OCI-LY1 (cell line): ENCODE results near the gene SRSF7.

Source experiments
- H2AFZ ChIP-seq: fragments of 200-600 bp; sonication (generic), shearing (Covaris generic); 2 replicates; pipeline ENCODE4 v1.6.0; 2014; ENCODE audit warnings: antibody characterized with exemption, mild to moderate bottlenecking, low read length
- H3F3A ChIP-seq: fragments of 200-600 bp; sonication (generic), shearing (Covaris generic); 2 replicates; pipeline ENCODE4 v1.6.0; 2014; ENCODE audit warnings: mild to moderate bottlenecking, antibody characterized with exemption, low read length, moderate library complexity; ENCODE audit not compliant: insufficient read depth
- H3K27ac ChIP-seq: fragments of 200-600 bp; sonication (generic); 2 replicates; pipeline ENCODE4 v1.5.1; 2014; ENCODE audit warnings: low read length, mixed run types, mild to moderate bottlenecking, low read depth; ENCODE audit not compliant: poor library complexity, severe bottlenecking
- H3K27me3 ChIP-seq: fragments of 200-600 bp; sonication (generic); 2 replicates; pipeline ENCODE4 v1.6.0; 2014; ENCODE audit warnings: antibody characterized with exemption, mild to moderate bottlenecking, low read length, moderate library complexity; ENCODE audit not compliant: insufficient read depth
- H3K36me3 ChIP-seq: fragments of 200-600 bp; sonication (generic); 2 replicates; pipeline ENCODE4 v1.6.1; 2014; ENCODE audit warnings: mild to moderate bottlenecking, antibody characterized with exemption, low read length, moderate library complexity, mixed read lengths; ENCODE audit not compliant: insufficient read depth
- H3K4me1 ChIP-seq: fragments of 200-600 bp; sonication (generic); 2 replicates; pipeline ENCODE4 v1.5.1; 2014; ENCODE audit warnings: mild to moderate bottlenecking, low read length, moderate library complexity; ENCODE audit not compliant: insufficient read depth, severe bottlenecking
- H3K4me2 ChIP-seq: fragments of 200-600 bp; sonication (generic), shearing (Covaris generic); 2 replicates; pipeline ENCODE4 v1.6.1; 2014; ENCODE audit warnings: low read length
- H3K4me3 ChIP-seq: fragments of 200-600 bp; sonication (generic); 2 replicates; pipeline ENCODE4 v1.5.1; 2014; ENCODE audit warnings: low read length, low read depth, mild to moderate bottlenecking, mixed read lengths; ENCODE audit not compliant: poor library complexity, severe bottlenecking
- H3K79me2 ChIP-seq: fragments of 200-600 bp; shearing (Covaris generic); 2 replicates; pipeline ENCODE4 v1.6.1; 2016; ENCODE audit warnings: mixed run types, low read length, mixed read lengths; ENCODE audit not compliant: insufficient read depth
- H3K9ac ChIP-seq: fragments of 200-600 bp; sonication (generic), shearing (Covaris generic); 2 replicates; pipeline ENCODE4 v1.6.1; 2014; ENCODE audit warnings: mild to moderate bottlenecking, low read length, mixed read lengths
- H3K9me2 ChIP-seq: fragments of 200-600 bp; sonication (generic), shearing (Covaris generic); 2 replicates; pipeline ENCODE4 v1.6.1; 2014; ENCODE audit warnings: low read depth, mild to moderate bottlenecking, low read length, mixed read lengths
- H3K9me3 ChIP-seq: fragments of 200-600 bp; shearing (Covaris generic); 2 replicates; pipeline ENCODE4 v1.6.1; 2014; ENCODE audit warnings: low read length, mixed read lengths
- H4K20me1 ChIP-seq: fragments of 200-600 bp; sonication (generic), shearing (Covaris generic); 2 replicates; pipeline ENCODE4 v1.6.0; 2016; ENCODE audit warnings: mild to moderate bottlenecking, low read length; ENCODE audit not compliant: insufficient read depth
- EZH2 ChIP-seq: fragments of 200-600 bp; sonication (generic), shearing (Covaris generic); IDR thresholded peaks from 2 replicates; pipeline ENCODE4 v1.8.0; 2017; ENCODE audit warnings: borderline replicate concordance, mixed run types, mild to moderate bottlenecking, antibody characterized with exemption, low read length, moderate library complexity, mixed read lengths
- TF ChIP-seq, protein P1 (sequence below): fragments of 200-600 bp; sonication (generic), shearing (Covaris generic); IDR thresholded peaks from 2 replicates; pipeline ENCODE4 v1.5.1; 2017; ENCODE audit warnings: mild to moderate bottlenecking, antibody characterized with exemption, low read length, moderate library complexity, mixed read lengths

Gene SRSF7

DNA sequence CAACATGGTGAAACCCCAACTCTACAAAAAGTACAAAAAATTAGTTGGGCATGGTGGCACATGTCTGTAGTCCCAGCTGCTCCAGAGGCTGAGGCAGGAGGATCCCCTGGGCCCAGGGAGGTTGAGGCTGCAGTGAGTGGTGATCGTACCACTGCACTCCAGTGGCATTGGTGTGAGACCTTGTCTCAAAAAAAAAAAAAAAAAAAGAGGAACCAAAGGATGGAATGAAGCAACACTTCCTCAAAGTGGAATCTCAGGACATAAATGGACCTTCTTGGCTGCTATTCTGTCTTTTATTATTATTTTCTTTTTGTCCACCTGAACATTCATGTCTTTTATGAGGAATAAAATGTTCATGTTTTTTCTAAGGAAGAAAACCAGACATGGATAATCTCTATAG is 40.6 kb upstream of the SRSF7 start:
- no peak overlapping the region for H3K4me3 ChIP-seq
- H3K4me2 ChIP-seq, result no peak overlapping the region

DNA sequence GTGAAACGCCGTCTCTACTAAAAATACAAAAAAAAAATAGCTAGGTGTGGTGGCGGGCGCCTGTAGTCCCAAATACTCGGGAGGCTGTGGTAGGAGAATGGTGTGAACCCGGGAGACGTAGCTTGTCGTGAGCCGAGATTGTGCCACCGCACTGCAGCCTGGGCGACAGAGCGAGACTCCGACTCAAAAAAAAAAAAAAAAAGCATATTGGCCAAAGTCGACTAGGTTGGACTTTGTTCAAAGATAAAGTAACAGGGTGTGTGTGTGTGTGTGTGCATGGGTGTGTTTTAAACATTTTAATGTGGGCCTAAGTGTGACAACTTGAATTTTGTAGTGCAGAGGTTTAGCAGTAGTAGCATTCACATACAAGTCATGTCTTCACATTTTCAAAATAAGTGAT is 38.5 kb upstream of the SRSF7 start:
- no peak overlapping the region for H3K9ac ChIP-seq
- H2AFZ ChIP-seq, result no peak overlapping the region
- no peaks in the 10 kb centered on the region for H3K9me2 ChIP-seq
- no peaks in the 10 kb centered on the region for H3K9me3 ChIP-seq
- no peaks in the 10 kb centered on the region for H4K20me1 ChIP-seq
- TF ChIP-seq, protein P1, sequence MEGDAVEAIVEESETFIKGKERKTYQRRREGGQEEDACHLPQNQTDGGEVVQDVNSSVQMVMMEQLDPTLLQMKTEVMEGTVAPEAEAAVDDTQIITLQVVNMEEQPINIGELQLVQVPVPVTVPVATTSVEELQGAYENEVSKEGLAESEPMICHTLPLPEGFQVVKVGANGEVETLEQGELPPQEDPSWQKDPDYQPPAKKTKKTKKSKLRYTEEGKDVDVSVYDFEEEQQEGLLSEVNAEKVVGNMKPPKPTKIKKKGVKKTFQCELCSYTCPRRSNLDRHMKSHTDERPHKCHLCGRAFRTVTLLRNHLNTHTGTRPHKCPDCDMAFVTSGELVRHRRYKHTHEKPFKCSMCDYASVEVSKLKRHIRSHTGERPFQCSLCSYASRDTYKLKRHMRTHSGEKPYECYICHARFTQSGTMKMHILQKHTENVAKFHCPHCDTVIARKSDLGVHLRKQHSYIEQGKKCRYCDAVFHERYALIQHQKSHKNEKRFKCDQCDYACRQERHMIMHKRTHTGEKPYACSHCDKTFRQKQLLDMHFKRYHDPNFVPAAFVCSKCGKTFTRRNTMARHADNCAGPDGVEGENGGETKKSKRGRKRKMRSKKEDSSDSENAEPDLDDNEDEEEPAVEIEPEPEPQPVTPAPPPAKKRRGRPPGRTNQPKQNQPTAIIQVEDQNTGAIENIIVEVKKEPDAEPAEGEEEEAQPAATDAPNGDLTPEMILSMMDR, result no peak
- TF ChIP-seq EZH2, result no peak
- no peaks in the 10 kb centered on the region for H3K4me1 ChIP-seq
- no peaks in the 10 kb centered on the region for H3K27me3 ChIP-seq
- no peaks in the 10 kb centered on the region for H3K36me3 ChIP-seq
- H3K4me2 ChIP-seq, result no peak overlapping the region
- H3F3A ChIP-seq, result no peaks in the 10 kb centered on the region
- no peak overlapping the region for H3K4me3 ChIP-seq
- H3K27ac ChIP-seq, result no peak overlapping the region
- H3K79me2 ChIP-seq, result no peaks in the 10 kb centered on the region

More for the DNA sequence above, 40.6 kb upstream of the SRSF7 start:
- Histone ChIP-seq H3K27me3 (no peaks in the 10 kb centered on the region), H3K27ac (no peak overlapping the region), H2AFZ (no peak overlapping the region), H3K9ac (no peak overlapping the region), H3K79me2 (no peaks in the 10 kb centered on the region), H3K9me3 (no peaks in the 10 kb centered on the region), H3K4me1 (no peaks in the 10 kb centered on the region), H3K9me2 (no peaks in the 10 kb centered on the region), H3F3A (no peaks in the 10 kb centered on the region), H4K20me1 (no peaks in the 10 kb centered on the region), H3K36me3 (no peaks in the 10 kb centered on the region)
- TF ChIP-seq EZH2, result no peak
- TF ChIP-seq, protein P1, result no peak

DNA sequence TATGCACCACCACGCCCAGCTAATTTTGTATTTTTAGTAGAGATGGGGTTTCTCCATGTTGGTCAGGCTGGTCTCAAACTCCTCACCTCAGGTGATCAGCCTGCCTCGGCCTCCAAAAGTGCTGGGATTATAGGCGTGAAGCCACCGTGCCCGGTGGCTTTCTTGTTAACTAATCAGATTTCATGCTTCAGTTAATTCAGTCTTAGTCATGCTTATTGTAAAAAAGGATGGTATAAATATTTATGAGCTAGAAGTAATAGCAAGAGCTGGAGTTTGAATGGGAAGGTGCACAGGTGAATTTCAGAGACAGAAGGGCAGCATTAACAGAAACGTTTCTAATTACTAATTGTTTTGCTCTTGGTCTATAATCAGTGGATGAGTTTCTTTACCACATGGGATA is 37.1 kb upstream of the SRSF7 start:
- Histone ChIP-seq H3K9me3 (no peaks in the 10 kb centered on the region), H3K36me3 (no peaks in the 10 kb centered on the region), H3K79me2 (no peaks in the 10 kb centered on the region), H3K27me3 (no peaks in the 10 kb centered on the region), H4K20me1 (no peaks in the 10 kb centered on the region), H3F3A (no peaks in the 10 kb centered on the region), H3K9me2 (no peaks in the 10 kb centered on the region), H3K4me1 (no peaks in the 10 kb centered on the region), H3K27ac (no peak overlapping the region), H3K4me3 (no peak overlapping the region), H3K4me2 (no peak overlapping the region), H3K9ac (no peak overlapping the region), H2AFZ (no peak overlapping the region)
- TF ChIP-seq EZH2, result no peak
- TF ChIP-seq, protein P1, result no peak
